GM18861 (cell line): ENCODE data around the gene MIB1.
A peak's percentile ranks its signal among the peaks of the same experiment; 100 is the strongest.
"Not testable (repeated sequence)": the region's sequence is repeated elsewhere in the genome, so short reads cannot be mapped to it uniquely, and the experiment has no call there.

ENCODE experiments used
- ATAC-seq: cut with Tn5 transposase; IDR thresholded peaks from one replicate; pipeline ENCODE4 v1.9.1; 2021; ENCODE audit not compliant: unreplicated experiment

The MIB1 gene

DNA sequence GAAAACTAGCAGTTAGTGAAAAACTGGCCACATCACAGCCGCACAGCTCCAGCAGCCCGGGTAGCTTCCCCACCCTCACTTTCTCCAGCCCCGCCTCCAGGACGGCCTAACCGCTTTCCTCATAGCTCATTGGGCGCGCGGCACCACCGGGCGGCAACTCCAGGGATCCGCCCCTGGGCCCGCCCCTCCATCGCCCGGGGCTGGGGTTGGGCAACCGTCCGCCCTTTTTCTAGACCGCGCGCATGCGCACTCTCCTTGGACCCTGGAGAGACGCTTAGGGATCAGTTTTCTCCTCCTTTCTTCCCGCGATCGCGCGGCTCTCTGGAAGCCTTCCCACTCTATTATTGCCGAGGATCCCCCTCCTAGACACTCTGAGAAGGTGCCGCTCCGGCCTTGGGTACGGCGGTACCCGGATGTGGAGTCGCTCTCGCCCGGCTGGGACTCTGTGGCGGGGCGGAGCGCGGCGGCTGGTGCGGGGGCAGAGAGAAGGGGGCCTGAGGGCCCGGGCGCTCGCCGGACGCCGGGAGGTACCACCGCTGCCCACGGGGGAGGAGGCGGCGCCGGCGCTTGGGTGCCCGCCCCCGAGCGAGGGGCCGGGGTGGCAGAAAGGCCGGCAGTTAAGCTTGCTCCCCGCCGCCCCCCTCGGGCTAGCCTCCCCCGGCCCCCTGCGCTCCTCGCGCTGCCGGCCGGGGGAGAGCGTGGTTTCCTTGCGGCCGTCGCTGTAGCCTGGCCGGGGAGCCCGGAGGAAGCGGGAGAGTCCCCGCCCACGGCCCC is at the start of gene MIB1:
TSS of gene MIB1 (plus strand) at position 255 of the 774 bp plus-strand sequence. CDS start 792 bp downstream, outside the sequence.
- peak; percentile 93 for ATAC-seq

DNA sequence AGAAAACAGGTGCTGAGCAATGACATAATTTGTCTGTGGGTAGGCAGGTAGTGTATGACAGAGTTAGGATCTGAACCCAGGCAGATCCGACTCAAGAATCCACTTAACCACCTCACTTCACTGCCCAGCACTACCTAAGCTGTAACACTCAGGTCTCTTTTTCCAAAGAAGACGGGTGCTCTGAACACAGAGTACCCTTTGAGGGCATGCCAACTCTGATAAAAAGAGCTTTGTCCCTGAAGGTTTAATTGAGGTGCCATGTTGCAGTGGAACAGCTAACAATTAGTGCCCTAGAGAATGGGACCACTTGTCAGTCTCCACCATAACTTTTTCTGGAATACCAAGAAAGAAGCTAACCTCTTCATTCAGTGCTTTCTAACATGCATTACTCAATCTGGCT is 47.3 kb upstream of the MIB1 start:
- ATAC-seq, result no peak

DNA sequence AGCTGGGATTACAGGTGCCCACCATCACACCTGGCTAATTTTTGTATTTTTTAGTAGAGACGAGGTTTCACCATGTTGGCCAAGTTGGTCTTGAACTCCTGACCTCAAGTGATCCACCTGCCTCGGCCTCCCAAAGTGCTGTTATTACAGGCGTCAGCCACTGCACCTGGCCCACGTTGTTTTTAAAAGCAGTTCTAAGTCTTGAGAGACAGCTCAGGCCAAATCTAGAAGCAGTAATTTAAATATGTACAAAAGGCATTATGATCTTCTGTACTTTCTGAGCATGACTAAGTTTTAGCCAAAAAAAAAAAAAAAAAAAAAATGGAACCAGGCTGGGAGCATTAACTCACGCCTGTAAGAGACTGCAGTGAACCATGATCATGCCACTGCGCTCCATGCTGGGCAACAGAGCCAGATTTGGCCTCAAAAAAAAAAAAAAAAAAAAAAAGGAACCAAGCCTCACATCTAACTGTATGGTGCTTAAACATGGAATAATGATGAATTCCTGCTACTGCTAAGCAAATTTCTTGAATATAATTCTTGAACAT is 40.0 kb upstream of the MIB1 start:
- no peak for ATAC-seq

DNA sequence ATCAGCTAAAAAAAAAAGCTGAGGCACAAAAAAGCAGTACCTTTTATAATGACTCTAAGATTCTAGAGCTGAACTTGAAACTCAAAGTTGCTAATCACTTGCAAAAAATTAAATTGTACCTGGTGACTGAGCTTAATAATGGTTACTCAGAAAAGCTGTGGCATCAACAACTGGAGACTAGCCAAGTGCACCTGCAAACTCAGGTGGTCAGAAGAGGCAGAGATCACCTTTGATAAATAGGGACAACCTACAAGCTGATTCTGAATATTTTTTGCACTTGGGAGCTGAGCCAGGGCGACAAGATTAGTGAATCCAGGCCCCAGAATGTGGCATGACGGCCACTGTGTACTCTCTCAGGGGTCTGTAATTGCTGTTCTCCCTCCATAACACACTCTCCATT is 39.0 kb upstream of the MIB1 start:
- no peak for ATAC-seq

DNA sequence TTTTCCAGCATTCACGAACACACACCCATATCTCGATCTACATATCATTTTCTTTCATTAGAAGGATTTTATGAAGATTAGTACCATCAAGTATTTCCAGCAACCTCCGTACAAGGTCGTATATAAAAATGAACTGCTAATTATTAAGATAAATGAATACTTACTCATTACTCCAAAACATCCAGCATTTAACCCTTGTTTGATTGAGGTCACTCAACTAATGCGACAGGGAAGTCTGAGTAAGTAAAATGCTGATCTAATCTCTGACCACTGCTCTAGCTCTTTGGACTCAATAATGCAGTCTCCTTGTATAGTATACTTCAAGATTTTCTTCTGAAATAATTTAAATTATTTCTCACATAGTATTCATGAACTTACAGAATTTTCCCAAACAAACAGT is 38.0 kb upstream of the MIB1 start:
- no peak for ATAC-seq

DNA sequence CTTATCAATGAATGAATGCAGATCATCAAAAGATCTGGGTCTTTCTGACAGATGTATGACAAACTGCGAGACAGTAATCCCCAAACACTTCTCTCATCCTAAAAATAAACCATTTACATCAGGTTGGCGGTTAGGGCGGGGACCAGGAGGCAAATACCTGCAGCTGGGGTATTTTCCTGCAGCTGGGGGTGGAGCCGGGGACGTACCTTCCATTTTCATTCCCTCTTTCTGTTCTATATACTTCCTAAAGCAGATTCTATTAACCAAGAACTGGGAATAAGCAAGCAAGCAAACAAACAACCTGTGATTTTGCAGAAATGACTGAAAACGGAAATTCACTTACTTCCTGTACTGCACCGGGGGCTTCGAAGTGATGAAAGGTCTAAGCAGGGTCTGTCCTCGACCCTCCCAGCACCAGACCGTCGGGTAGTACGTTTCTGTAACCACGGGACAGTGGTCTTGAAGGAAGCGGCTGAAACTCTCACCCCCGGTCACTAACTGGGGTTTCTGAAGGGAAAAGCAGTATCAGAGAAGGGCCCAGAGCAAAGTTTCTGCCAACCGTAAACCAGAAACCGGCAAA is 37.3 kb upstream of the MIB1 start:
- ATAC-seq, result no peak

DNA sequence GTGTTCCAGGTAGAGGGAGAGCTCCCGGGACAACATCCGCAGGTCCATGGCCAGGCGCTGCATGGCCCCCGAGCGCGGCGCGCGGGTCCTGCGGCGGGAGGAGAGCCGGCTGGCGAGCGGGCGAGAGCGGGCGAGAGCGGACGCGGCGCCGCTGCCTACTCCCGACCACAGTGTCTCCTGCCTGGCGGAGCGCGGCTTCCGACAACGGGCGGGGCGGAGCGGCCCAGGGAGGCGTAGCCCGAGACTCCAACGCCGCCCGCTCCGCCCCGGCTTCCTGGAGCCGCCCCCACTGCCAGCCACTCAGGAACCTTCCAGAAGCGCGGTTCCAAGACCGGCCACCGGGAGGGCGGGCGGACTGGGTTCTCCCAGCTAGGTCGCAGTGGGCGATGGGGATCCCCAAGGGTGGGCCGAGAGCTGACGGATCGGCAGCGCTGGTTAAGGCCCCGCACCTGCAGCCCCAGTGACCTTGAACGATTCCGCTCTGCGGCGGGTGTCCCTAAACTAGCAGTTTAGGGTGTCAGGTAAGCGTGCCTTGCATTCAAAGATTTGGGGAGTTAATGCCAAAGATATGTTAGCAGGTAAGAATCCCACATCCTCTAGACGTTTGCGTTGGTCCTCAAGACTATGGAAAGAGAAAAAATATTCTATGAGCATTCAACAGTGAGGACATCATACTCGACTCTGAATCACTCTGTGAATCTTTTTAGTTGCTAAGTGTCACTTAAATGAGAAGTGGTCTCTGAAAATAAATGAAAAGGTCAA is 35.8 kb upstream of the MIB1 start, which contains the start of gene ABHD3:
TSS of gene ABHD3 (minus strand) at position 172 of the 762 bp plus-strand sequence. CDS start at position 63, 109 bp downstream.
- peak; percentile 90 for ATAC-seq

DNA sequence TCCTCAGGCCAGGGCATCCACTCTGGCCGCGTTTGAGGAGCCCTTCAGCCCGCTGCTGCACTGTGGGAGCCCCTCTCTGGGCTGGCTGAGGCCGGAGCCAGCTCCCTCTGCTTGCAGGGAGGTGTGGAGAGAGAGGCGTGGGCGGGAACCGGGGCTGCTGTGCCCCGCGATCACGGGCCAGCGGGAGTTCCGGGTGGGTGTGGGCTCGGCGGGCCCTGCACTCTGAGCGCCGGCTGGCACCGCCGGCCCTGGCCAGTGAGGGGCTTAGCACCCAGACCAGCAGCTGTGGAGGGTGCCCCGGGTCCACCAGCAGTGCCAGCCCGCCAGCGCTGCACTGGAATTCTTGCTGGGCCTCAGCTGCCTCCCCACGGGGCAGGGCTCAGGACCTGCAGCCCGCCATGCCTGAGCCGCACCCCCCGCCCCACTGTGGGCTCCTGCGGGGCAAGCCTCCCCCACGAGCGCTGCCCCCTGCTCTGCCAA is 34.2 kb upstream of the MIB1 start:
- no peak for ATAC-seq

DNA sequence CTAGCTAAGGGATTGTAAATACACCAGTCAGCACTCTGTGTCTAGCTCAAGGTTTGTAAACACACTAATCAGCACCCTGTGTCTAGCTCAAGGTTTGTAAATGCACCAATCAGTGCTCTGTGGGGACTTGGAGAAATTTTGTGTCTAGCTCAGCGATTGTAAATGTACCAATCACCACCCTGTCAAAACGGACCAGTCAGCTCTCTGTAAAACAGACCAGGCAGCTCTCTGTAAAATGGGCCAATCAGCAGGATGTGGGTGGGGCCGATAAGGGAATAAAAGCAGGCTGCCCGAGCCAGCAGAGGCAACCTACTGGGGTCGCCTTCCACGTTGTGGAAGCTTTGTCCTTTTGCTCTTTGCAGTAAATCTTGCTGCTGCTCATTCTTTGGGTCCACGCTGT is 33.5 kb upstream of the MIB1 start:
- not testable (repeated sequence) for ATAC-seq

DNA sequence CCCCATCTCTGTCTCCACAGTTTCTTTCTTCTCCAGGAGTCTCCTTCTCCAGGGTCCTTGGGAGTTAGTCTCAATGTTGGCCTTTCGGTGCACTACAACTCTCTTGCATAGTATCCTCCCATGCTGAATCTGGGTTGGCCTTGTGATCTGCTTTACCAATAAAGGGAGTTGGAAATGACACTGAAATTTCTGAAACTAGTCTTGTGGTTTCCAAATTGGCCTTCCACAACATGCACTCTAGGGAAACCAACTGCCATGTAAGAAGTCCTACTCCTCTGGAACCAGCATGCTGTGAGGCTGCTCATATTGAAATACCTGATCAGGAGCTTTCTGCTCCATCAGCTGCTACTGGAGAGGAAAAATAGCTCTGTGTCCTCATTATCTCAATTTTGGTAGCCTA is 26.1 kb upstream of the MIB1 start:
- no peak for ATAC-seq

DNA sequence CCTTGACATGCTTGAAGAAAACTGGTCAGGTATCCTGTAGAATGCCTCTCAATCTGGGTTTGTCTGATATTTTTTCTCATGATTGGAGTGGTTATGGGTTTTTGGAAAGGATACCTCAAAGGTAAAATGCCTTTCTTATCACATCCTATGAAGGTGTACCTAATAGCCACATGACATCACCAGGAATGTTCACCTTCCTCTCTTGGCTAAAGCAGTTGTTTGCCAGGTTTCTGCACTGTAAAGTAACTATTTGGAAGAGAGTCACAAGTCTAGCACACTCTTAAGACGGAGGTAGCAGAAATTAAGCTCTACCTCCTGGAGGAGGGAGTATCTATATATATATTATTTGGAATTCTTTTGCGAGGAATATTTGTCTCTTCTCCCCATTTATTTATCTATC is 17.9 kb upstream of the MIB1 start:
- ATAC-seq, result no peak

DNA sequence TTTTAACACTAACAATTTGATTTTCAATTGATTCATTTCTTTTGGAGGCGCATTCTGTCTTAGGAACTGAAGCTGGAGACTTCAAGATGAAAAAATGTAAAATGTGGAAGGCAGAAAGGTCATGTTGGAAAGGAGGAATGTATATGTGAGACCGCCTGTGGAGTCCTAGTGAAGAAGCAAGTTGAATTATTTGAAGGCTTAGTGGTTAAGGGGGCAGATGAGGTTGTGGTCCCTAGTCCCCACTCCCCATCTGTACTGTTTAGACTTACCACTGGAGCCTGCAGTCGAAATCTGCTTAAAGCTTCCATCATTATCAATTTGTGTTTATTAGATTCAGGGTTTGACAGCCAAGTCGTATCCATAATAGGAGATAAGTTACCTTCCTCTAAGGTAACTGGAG is 15.4 kb upstream of the MIB1 start:
- ATAC-seq, result no peak

DNA sequence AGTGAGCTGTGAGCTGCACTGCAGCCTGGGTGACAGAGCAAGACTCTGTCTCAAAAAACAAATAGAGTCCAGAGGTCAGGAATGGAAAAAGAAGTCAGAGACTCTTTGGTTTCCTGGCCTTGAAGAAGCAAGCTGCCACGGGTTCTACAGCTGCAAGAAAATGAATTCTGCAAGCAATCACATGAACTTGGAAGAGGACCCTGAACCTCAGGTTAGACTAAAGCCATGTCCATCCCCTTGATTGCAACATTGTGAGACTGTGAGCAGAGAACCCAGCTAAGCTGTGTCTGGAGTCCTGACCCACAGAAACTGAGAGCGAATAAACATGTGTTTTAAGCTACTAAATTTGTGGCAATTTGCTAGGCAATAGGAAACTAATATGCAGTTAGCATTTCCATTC is 12.9 kb upstream of the MIB1 start:
- ATAC-seq, result no peak

DNA sequence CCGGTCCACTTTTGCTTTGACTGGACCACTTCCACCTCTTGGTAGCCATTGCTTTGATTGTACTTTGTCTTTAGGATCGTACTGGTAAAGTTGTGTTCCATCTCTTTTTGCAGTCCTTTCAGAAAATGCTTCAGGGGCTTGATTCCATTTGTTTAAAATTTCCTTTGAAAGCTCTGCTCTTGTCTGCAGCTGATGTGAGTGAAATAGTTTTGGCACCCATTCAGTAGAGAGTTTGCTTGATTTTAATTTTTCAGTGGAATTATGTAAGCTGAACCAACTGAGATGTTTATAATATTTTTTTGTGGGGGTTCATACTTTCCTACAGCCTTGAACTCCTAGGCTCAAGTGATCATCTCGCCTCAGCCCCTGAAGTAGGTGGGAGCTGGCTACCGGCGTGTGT is 7.6 kb upstream of the MIB1 start:
- ATAC-seq, result no peak

DNA sequence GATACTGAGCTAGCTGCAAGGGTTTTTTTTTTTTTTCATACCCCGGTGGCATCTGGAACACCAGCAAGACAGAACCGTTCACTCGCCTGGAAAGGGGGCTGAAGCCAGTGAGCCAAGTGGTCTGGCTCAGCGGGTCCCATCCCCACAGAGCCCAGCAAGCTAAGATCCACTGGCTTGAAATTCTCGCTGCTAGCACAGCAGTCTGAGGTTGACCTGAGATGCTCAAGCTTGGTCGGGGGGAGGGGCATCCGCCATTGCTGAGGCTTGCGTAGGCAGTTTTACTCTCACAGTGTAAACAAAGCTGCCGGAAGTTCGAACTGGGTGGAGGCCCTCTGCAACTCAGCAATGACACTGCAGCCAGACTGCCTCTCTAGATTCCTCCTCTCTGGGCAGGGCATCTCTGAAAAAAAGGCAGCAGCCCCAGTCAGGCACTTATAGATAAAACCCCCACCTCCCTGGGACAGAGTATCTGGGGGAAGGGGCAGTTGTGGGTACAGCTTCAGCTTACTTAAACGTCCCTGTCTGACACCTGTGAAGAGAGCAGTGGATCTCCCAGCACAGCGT is 5.1 kb upstream of the MIB1 start:
- ATAC-seq, result no peak

DNA sequence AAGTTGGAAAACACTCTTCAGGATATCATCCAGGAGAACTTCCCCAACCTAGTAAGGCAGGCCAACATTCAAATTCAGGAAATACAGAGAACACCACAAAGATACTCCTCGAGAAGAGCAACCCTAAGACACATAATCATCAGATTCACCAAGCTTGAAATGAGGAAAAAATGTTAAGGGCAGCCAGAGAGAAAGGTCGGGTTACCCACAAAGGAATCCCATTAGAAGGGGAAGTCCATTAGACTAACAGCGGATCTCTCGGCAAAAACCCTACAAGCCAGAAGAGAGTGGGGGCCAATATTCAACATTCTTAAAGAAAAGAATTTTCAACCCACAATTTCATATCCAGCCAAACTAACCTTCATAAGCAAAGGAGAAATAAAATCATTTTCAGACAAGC is 3.7 kb upstream of the MIB1 start:
- ATAC-seq, result not testable (repeated sequence)

DNA sequence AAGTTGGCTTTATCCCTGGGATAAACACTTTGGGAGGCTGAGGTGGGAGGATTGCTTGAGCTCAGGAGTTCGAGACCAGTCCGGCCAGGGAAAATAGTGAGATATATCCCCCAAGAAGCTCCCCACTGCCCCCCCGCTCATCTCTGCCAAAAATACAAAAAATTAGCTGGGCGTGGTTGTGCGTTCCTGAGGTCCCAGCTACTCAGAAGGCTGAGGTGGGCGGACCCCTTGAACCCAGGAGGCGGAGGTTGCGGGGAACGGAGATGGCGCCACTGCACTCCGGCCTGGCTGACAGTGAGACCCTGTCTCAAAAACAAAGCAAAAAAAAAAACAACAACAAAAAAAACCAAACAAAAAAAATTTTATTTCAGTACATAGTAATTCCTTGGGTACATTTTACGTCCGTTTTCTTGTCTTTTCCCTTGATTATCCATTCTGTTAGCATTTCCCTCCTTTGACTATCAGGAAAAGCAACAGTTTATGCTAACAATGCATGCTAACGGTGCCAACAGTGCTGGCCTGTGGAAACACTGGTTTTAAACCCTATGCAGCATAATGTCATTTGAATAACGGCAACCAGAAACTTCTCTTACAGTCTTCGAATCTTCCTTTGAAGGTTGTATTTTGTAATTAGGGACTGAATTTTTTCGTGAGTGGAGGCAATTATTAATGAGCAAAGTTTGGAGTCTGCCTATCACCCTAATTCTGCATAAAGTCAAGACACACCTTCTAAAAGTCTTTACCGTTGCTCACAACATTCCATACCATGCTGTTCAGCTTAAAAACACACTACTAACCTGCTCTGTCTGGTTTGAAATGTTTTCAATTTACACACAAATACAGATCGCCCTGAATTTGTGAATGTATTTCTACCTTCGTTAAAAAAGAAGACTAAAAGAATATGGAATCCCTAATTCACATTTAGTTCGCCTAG is 721 bp upstream of the MIB1 start:
- ATAC-seq, result peak; percentile 22

DNA sequence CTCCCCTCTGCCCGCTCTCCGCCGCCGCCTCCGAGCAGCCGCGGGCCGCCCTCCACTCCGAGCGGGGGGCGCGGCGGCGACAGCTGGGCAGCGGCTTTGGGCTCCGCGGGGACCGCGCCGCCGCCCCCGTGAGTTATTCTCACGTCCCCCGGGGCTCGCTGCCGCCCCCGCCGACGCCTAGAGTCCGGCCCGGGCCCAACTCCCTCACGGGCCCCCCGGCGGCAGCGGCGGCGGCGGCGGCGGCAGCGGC is 645 bp downstream of the MIB1 start:
- ATAC-seq, result no peak

DNA sequence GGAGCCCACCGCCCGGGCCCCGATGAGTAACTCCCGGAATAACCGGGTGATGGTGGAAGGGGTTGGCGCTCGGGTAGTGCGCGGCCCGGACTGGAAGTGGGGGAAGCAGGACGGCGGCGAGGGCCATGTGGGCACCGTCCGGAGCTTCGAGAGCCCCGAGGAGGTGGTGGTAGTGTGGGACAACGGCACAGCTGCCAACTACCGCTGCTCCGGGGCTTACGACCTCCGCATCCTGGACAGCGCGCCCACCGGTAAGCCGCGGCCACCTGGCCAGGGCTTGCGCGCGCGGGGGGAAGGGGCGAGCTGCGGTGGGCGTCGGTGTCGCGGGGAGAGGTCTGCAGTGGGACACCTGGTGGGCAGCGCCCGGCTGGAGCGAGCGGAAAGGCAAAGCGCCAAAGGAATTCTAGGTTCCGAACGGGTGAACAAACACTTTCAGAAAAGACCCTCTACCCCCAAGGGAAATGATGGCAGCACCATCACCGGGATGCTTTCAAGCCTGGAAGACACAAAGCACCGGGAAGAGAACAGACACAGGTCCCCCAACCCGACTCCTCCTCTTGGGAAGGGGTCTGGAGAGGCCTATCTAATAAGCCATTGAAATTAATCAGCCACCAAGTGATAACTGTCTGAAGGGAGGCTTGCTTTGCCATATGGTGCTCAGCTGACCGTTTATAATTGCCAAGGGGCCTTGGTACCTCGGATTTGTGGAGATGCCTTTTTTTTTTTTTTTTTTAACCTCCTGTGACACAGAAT is 1.1 kb downstream of the MIB1 start:
- peak; percentile 4 for ATAC-seq

DNA sequence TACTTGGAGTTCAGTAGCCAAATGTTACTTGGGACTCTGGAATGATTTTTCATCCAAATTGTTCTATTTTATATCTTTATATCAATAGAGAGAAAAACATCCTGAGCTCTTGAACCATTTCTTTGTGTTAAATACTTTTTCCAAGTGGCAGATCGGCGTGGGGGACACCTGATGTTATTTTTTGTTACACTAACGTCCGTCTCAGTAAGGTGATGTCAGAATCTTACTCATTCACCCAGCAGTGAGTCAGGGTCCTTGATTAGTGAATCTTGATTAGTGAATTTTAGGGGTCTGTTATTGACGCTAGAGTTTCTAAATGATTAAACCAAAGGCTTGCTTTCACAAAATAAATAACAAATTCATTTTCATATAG is 1.7 kb downstream of the MIB1 start:
- ATAC-seq, result no peak
